Measurements from ENCODE around the gene MAP2K3.
"Not testable (repeated sequence)": the region's sequence is repeated elsewhere in the genome, so short reads cannot be mapped to it uniquely, and the experiment has no call there.

- not testable (repeated sequence) for TF ChIP-seq CTCF (IDR thresholded peaks at IDR 0.05; ENCODE audit: low read length); EZH2 (IDR thresholded peaks at IDR 0.05; ENCODE audit: borderline replicate concordance, low read length)
Measured at GRCh38 chr17:21328778-21329177, 44.3 kb downstream of the MAP2K3 start.

Data from OCI-LY1 (cell line).